Activated CD4-positive, alpha-beta T cell treated with anti-CD3 and anti-CD28 coated beads, Interleukin-2, amount 50 U/mL, for 4 hours (primary cell): ENCODE measurements around the gene EID1.
"Not testable (repeated sequence)": the region's sequence is repeated elsewhere in the genome, so short reads cannot be mapped to it uniquely, and the experiment has no call there.

Source experiments
- DNase-seq, 2 experiments: peaks; one replicate each; pipeline ENCODE4 v3.0.0-alpha.2; 2020

The EID1 gene

DNA sequence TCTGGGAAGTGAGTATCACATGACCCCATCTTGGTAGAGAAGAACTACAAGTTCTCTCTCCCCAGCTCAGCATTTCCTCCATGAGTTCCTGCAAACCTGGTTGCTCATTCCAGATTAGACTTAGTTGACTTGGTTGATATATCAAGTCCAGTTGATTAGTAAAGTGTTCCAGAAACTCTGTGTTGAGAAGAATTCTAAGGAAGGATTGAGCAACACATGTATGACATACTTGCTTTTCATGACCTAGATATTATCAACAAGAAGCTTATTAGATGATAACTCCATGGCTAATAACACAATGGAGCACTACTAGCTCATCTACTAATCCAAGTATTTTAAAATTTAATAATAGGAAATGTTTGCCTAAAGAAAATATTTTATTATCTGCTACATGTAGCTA is 6.4 kb upstream of the EID1 start:
- DNase-seq: no peak

DNA sequence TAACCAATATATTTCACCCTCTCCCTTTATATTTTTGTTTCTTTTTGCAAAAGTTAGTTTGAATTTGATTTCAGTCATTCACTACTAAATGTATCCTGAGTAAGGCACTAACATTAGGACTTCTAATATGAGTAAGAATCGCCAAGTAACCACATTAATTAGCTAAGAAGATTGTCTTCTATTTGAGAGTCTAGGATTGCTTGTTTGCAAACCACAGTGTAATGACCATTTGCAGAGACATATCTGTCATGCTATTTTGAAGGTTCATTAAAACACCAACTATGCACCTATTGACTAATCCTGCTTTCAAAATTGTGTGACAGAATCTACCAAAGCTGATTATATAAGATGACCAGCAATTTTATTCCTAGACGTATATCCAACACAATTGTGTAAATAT is 5.3 kb upstream of the EID1 start:
- DNase-seq: no peak

- DNase-seq: no peak
Measured at GRCh38 chr15:48875241-48875960, 2.5 kb upstream of the EID1 start.

DNA sequence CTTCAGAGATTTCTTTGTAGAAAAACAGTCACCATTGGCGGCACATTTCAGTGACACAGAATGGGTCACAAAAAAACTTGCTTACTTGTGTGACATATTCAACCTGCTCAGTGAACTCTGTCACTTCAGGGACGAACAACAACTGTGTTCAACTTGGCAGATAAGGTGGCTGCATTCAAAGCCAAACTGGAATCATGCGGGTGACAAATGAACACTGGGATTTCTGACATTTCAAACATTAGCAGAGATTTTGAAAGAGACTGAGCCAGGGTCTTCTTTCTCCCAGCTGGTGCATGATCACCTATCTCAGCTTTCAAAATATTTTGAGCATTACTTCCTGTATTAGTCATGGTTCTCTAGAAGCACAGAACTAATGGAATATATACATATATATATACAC is 1.9 kb upstream of the EID1 start:
- DNase-seq: no peak

- DNase-seq: no peak
Measured at GRCh38 chr15:48880070-48880634, 2.2 kb downstream of the EID1 start.

- DNase-seq: no peak
Measured at GRCh38 chr15:48883699-48884098, 5.8 kb downstream of the EID1 start.

GRCh38 chr15:48887144-48887543 is 9.2 kb downstream of the EID1 start:
- DNase-seq: no peak

DNA sequence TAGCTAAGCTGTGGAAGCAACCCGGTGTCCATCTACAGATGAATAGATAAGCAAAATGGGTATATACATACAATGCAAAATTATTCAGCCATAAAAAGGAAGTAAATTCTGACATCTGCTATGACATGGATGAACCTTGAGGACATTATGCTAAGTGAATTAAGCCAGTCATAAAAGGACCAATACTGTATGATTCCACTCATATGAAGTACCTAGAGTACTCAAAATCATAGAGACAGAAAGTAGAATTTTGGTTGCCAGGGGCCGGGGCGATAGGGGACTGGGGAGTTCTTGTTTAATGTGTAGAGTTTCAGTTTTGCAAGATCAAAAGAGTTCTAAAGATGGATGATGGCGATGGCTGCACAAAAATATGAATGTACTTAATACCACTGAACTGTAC is 10.3 kb downstream of the EID1 start:
- no peak for DNase-seq

GRCh38 chr15:48888836-48889235 is 10.9 kb downstream of the EID1 start:
- DNase-seq: no peak

DNA sequence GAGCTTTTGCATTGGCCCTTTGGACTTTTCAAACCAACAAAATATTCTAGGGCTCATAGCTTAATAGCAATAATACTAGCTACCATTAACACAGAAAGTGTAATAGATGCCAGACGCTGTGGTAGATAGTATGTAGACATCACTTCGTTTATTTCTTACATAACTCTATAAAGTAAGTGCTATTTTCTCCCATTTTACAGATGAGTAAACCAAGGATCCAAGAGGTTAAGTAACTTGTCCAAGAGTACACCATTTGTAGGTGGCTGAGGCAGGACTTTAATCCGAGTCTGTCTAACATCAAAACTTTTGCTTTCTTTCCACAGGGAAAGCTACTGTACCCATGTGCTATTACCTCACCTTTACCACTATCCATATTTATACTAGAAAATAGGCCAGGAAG is 12.0 kb downstream of the EID1 start:
- DNase-seq: no peak

DNA sequence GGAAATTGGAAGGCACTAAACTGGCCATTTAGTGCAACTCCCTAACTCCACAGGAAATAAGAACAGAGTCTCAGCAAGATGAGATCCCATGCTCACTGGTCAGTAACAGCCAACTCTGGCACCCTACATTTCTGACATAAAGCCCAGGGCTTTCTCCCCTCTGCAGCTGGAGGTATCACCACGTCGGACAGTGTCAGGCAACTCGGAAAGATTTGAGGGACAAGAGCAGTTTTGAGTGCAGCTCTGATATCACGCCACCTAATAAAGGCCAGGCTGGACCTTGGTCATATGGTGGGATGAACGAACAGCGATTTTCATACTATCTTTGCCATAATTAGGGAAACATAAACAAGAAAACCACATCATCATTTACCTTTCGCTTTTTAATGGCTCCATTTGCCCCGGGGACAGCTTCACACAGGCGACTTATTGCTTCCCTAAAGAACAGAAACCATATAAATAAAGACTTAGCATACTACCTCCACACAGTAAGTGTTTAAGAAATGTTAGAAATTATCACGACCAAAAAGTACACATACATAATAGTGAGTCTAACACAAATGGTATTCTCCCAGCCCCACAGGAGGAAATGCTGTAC is 12.5 kb downstream of the EID1 start:
- DNase-seq: no peak

DNA sequence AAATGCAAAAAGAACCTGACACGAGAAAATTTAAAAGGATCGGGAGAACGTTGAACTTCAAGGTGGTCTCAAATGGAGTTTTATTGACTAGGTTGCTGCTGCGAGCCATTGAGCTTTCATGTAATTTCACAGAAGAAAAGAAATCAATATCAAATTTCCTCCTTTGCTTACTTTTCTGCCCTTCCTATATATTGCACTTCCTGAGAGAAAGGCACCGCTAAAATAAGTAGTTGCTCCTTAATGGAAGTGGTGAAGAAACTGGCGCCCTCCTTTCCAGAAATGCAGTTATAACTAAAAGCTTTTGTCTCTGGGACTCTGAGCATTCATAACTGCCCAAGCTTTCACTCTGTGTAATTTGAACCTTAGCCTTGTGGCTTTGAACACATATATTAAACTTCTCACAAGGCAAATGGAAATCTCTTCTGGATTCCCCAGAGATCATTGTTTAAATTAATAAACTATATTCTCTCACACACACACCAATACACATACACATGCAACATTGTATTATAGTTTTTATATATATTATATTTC is 13.4 kb downstream of the EID1 start:
- no peak for DNase-seq

- DNase-seq: no peak
Measured at GRCh38 chr15:48893311-48893710, 15.4 kb downstream of the EID1 start.

- no peak for DNase-seq
Measured at GRCh38 chr15:48896869-48897814, 19.2 kb downstream of the EID1 start.

DNA sequence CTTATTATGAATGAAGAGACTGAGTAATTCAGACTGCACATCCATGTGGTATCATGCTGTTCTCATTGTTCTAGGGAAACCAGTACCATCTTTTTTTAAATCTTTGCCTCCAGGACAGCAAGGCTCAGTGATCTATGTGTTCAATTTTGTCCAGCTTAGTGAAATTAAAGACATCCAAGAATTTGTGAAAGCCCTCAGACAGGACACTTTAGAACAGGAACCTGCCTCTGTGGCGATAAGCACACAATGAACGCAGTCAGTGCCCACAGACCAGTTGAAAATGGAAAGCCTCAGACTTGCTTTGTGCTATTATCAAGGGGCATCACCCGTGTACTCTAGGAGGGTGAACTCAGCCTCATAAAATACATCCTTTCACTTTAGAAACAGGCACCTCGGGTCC is 20.1 kb downstream of the EID1 start:
- no peak for DNase-seq

DNA sequence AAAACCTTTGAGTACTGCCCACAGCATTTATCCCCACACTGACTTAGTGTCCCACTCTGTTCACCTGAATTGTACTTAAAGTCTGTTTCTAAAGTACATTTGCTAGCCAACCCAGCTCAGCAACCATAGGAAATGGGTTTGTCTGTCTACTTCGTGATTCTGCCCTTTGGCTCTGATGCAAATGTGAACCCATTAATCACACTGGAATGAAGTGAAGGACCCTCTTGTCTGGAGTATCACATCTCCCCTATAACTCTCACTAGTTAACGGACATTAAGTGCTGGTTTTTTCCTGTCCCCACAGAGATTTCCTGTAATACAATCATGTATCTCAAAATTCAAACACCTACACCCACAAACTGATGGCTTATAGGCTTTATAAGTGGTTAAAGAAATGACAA is 20.5 kb downstream of the EID1 start:
- DNase-seq: no peak

DNA sequence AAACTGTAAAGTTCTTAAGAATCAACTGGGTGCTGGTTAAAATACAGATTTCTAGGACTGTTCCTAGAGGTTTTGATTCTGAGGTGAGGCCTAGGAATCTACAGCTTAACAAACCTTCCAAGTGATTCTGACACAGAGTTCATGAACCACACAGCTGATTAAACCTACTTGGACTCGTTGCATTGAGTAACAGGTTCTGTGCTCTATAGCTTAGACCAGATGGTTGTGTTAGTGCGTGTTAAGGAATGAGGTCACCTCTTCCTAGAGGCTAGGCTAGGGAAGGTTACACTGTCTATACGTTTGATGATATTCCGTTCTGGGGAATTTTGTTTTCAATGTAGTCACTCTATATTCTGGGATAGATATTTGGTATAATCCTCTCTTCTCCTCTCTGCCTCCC is 21.9 kb downstream of the EID1 start:
- no peak for DNase-seq

GRCh38 chr15:48904758-48905157 is 26.8 kb downstream of the EID1 start:
- no peak for DNase-seq

DNA sequence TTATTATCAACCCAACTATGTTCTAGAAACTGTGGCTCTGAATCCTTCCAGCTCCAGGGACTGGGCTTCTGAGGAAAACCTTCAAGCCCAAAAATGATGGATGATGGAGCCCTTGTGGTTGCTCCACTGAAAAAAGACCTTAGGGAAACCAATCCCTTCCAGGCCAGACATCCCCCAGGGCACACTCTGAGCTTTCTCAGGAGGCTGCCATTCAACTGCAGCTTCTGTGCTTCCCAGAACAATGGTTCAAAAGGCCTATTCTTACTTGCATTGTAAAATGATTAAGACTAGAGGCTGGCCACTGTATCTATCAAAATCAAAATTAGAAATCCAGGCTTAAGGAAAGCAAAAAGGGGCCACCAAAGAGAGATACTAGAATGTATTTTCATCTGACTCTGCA is 27.3 kb downstream of the EID1 start:
- DNase-seq: no peak

DNA sequence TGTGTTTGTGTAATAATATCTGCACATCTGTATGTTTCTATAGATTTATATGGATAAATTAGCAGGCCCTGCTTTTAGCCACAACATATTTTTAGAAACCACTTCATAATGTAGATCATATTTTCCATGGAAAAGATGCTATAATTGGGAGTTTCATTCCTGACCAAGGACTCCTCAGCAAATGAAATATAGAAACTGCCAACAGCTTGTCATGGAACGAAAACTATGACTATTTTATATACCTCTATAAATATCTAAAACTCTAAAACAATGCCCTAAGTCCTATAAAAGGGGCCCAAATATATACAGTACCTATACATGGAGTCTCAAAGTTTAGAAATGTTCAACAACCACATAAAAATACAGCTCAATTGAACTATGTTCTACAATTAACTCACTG is 27.9 kb downstream of the EID1 start:
- no peak for DNase-seq

GRCh38 chr15:48909313-48909712 is 31.4 kb downstream of the EID1 start:
- DNase-seq: not testable (repeated sequence)

DNA sequence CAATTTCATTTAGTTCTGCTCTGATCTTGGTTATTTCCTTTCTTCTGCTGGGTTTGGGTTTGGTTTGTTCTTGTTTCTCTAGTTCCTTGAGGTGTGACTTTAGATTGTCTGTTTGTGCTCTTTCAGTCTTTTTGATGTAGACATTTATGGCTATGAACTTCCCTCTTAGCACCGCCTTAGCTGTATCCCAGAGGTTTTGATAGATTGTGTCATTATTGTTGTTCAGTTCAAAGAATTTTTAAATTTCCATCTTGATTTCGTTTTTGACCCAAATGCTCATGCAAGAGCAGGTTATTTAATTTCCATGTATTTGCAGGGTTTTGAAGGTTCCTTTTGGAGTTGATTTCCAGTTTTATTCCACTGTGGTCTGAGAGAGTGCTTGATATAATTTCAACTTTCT is 32.6 kb downstream of the EID1 start:
- DNase-seq: not testable (repeated sequence)

DNA sequence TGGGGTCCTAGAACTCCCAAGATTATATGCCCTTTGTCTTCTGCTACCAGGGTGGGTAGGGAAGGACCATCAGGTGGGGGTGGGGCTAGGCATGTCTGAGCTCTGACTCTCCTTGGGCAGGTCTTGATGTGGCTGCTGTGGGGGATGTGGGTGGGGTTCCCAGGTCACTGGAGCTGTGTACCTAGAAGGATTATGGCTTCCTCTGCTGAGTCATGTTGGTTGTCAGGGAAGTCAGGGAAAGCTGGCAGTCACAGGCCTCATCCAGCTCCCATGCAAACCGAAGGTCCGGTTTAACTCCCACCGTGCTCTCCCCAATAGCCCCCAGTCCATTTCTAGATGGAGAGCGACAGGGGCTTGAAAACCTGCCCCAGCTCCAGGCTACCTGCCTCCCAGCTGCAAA is 35.2 kb downstream of the EID1 start:
- no peak for DNase-seq
